ENCODE measurements around the gene ATP6V0B. TPM values are rescaled to one million over a fixed set of nuclear protein-coding genes. Genes with fewer than 3 reads are reported as not detected.

ATP6V0B gene
- total and polyA plus RNA-seq, 2 donors (not counting 1 experiment from before 2014, with no cell fraction given): 91.0 to 198 TPM

GRCh38 chr1:43931711-43932660 lies 42.8 kb upstream of the ATP6V0B start:
- Mint-ChIP-seq H3K4me1 (peaks cover 21% of the 10 kb centered on the region), H3K27ac (no peak overlapping the region), H3K27me3 (peaks cover 26% of the 10 kb centered on the region), H3K9me3 (ENCODE audit: insufficient read depth) (no peaks in the 10 kb centered on the region), H3K4me3 (no peak overlapping the region)
- POLR2A ChIA-PET: no interaction called here
- H3K9me3 ChIP-seq (ENCODE audit: control extremely low read depth in 1 of 3, control insufficient read depth in 2 of 3, insufficient read depth in 1 of 3, low read length in 2 of 3): peaks cover 0 to 14% (median 0%) of the 10 kb centered on the region in 3 donors
- WGBS (ENCODE audit: insufficient coverage): 84% methylated on average over 9 of the region's 13 CpGs
- TF ChIP-seq EZH2 (IDR thresholded peaks at IDR 0.05; ENCODE audit: borderline replicate concordance, insufficient read depth, low read depth, low read length, poor library complexity, severe bottlenecking) (no peak), CTCF (IDR thresholded peaks at IDR 0.05) (no peak)
- CTCF ChIA-PET: interaction anchor here (1.8 to 10.3 kb wide), 2 partner anchors 115 to 167 kb away, joined by 6 to 118 read pairs; no protein-coding TSS in a partner anchor
- peaks cover 0 to 39% (median 26%) of the 10 kb centered on the region in 4 experiments for H3K27me3 ChIP-seq (replicated peaks in 1 of 4; ENCODE audit: control extremely low read depth in 1 of 4, control insufficient read depth in 3 of 4, insufficient read depth in 4 of 4, low read length in 3 of 4)
- H2AFZ ChIP-seq (ENCODE audit: insufficient read depth, low read depth, low read length, poor library complexity, severe bottlenecking): no peak overlapping the region
- no peak overlapping the region for H3K4me2 ChIP-seq (replicated peaks; ENCODE audit: low read depth, low read length, poor library complexity, severe bottlenecking)
- no peaks in the 10 kb centered on the region for H3K79me2 ChIP-seq (ENCODE audit: control insufficient read depth, insufficient read depth, low read length)
- H3K27ac ChIP-seq (ENCODE audit: low read length in 2 of 2): no peak overlapping the region
- ATAC-seq (ENCODE audit: low read depth) (no peak), DNase-seq (no peak)
- H3K4me1 ChIP-seq (ENCODE audit: control insufficient read depth in 2 of 2, insufficient read depth in 2 of 2, low read length in 2 of 2): peaks cover 29 to 30% of the 10 kb centered on the region in 2 donors
- H3K4me3 ChIP-seq (ENCODE audit: control extremely low read depth in 1 of 5, extremely low read depth in 1 of 5, insufficient read depth in 1 of 5, low read depth in 2 of 5, low read length in 4 of 5): no peak overlapping the region
- no peaks in the 10 kb centered on the region for H4K20me1 ChIP-seq (ENCODE audit: control insufficient read depth, insufficient read depth, low read length, poor library complexity, severe bottlenecking)
- H3K9ac ChIP-seq (ENCODE audit: low read length): no peak overlapping the region
- intact Hi-C loops (cut with micrococcal nuclease): loop anchor here (5.0 kb wide), 1 partner anchor 115 kb away; no protein-coding TSS in a partner anchor
- H3K36me3 ChIP-seq (replicated peaks in 1 of 2; ENCODE audit: control extremely low read depth in 1 of 2, control insufficient read depth in 1 of 2, extremely low read depth in 1 of 2, insufficient read depth in 2 of 2, low read length in 1 of 2): no peaks in the 10 kb centered on the region

Measured in B cell (primary cell).